Liver (tissue), 3 donors: ENCODE data around the gene ZNF783.

Experiments
- EGR1 ChIP-seq, 2 donors: IDR thresholded peaks; 2 replicates each; pipeline ENCODE4 v1.6.1; 2016 to 2018; ENCODE audit warnings: antibody characterized with exemption in 2 of 2, low read depth in 2 of 2
- FOXA1 ChIP-seq: IDR thresholded peaks from 2 replicates; pipeline ENCODE4 v1.6.1; 2016; ENCODE audit warnings: antibody characterized with exemption
- HNF4G ChIP-seq: IDR thresholded peaks from 2 replicates; pipeline ENCODE4 v1.6.1; 2016; ENCODE audit warnings: antibody characterized with exemption
- JUND ChIP-seq, 2 donors: IDR thresholded peaks; 2 replicates each; pipeline ENCODE4 v1.6.1; 2016; ENCODE audit warnings: antibody characterized with exemption in 2 of 2
- RAD21 ChIP-seq, 2 donors: IDR thresholded peaks; 2 replicates each; pipeline ENCODE4 v1.6.1; 2016; ENCODE audit warnings: antibody characterized with exemption in 2 of 2, mild to moderate bottlenecking in 2 of 2
- RXRA ChIP-seq, 2 donors: IDR thresholded peaks; 2 replicates each; pipeline ENCODE4 v1.6.1; 2017 to 2018; ENCODE audit warnings: antibody characterized with exemption in 2 of 2, mild to moderate bottlenecking in 1 of 2
- SP1 ChIP-seq: IDR thresholded peaks from 2 replicates; pipeline ENCODE4 v1.6.1; 2018; ENCODE audit warnings: antibody characterized with exemption, mild to moderate bottlenecking
- TAF1 ChIP-seq: conservative IDR thresholded peaks from 2 replicates; pipeline ENCODE4 v1.6.1; 2016; ENCODE audit warnings: antibody characterized with exemption, mild to moderate bottlenecking
- YY1 ChIP-seq: IDR thresholded peaks from 2 replicates; pipeline ENCODE4 v1.6.1; 2016; ENCODE audit warnings: antibody characterized with exemption, mild to moderate bottlenecking
- TF ChIP-seq, protein P1 (sequence below): fragments of 150-350 bp; IDR thresholded peaks from 2 replicates; pipeline ENCODE4 v1.5.1; 2017; ENCODE audit warnings: improper control_type of control experiment, low read depth, low read length; ENCODE audit not compliant: missing input control
- TF ChIP-seq, protein P2 (sequence below): IDR thresholded peaks from 2 replicates; pipeline ENCODE4 v1.6.1; 2016; ENCODE audit warnings: antibody characterized with exemption
- TF ChIP-seq, protein P3 (sequence below): IDR thresholded peaks from 2 replicates; pipeline ENCODE4 v1.6.1; 2016; ENCODE audit warnings: antibody characterized with exemption
- TF ChIP-seq, protein P4 (sequence below): IDR thresholded peaks from 2 replicates; pipeline ENCODE4 v1.6.1; 2016; ENCODE audit warnings: antibody characterized with exemption
- TF ChIP-seq, protein P5 (sequence below): IDR thresholded peaks from 2 replicates; pipeline ENCODE4 v1.6.1; 2016; ENCODE audit warnings: antibody characterized with exemption, mild to moderate bottlenecking
- donor health status: healthy.
- donor health status: healthy.

DNA sequence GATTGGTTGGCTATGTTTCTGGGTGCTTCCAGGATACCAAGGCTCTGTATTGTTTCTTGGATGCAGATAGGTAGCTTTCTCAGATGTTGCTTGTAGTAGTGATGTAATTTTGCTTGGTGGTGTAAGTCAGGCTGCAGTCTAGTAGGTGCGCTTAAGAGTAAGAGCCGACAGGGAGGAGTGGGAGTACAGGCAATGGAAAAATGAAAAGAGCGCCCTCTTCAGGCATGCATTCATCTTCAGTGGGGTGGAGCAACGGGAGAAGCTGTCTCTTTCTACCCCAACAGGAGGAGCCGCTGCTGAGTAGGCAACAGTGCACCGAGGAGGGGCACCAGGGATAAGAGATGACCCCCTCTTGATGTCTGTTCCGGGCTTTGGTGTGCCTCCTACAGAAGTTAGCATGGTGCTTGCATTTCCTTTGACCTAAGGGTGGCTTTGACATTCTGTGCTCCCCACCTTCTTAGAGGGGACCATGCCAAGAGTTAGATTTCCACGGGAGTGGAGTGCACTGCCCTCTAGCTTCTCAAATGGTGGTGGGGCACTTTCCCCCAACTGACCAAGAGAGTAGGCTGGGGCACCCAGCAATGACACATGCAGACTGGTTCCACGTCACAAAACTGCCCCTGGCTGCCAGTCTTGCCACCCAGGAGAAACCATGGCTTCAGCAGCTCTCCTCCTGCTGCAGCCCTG lies 56.1 kb downstream of the ZNF783 start:
- TF ChIP-seq, protein P1, sequence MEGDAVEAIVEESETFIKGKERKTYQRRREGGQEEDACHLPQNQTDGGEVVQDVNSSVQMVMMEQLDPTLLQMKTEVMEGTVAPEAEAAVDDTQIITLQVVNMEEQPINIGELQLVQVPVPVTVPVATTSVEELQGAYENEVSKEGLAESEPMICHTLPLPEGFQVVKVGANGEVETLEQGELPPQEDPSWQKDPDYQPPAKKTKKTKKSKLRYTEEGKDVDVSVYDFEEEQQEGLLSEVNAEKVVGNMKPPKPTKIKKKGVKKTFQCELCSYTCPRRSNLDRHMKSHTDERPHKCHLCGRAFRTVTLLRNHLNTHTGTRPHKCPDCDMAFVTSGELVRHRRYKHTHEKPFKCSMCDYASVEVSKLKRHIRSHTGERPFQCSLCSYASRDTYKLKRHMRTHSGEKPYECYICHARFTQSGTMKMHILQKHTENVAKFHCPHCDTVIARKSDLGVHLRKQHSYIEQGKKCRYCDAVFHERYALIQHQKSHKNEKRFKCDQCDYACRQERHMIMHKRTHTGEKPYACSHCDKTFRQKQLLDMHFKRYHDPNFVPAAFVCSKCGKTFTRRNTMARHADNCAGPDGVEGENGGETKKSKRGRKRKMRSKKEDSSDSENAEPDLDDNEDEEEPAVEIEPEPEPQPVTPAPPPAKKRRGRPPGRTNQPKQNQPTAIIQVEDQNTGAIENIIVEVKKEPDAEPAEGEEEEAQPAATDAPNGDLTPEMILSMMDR: no peak
- no peak for TF ChIP-seq JUND (IDR thresholded peaks at IDR 0.05)
- TF ChIP-seq, protein P2, sequence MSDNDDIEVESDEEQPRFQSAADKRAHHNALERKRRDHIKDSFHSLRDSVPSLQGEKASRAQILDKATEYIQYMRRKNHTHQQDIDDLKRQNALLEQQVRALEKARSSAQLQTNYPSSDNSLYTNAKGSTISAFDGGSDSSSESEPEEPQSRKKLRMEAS: no peak
- no peak for TF ChIP-seq FOXA1
- TF ChIP-seq, protein P3, sequence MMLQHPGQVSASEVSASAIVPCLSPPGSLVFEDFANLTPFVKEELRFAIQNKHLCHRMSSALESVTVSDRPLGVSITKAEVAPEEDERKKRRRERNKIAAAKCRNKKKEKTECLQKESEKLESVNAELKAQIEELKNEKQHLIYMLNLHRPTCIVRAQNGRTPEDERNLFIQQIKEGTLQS: no peak
- no peak for TF ChIP-seq YY1
- no peak for TF ChIP-seq HNF4G
- TF ChIP-seq TAF1: no peak
- TF ChIP-seq RAD21 (IDR thresholded peaks at IDR 0.05): no peak
- no peak for TF ChIP-seq RXRA (IDR thresholded peaks at IDR 0.05)
- TF ChIP-seq, protein P4, sequence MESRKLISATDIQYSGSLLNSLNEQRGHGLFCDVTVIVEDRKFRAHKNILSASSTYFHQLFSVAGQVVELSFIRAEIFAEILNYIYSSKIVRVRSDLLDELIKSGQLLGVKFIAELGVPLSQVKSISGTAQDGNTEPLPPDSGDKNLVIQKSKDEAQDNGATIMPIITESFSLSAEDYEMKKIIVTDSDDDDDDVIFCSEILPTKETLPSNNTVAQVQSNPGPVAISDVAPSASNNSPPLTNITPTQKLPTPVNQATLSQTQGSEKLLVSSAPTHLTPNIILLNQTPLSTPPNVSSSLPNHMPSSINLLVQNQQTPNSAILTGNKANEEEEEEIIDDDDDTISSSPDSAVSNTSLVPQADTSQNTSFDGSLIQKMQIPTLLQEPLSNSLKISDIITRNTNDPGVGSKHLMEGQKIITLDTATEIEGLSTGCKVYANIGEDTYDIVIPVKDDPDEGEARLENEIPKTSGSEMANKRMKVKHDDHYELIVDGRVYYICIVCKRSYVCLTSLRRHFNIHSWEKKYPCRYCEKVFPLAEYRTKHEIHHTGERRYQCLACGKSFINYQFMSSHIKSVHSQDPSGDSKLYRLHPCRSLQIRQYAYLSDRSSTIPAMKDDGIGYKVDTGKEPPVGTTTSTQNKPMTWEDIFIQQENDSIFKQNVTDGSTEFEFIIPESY: no peak
- TF ChIP-seq, protein P5, sequence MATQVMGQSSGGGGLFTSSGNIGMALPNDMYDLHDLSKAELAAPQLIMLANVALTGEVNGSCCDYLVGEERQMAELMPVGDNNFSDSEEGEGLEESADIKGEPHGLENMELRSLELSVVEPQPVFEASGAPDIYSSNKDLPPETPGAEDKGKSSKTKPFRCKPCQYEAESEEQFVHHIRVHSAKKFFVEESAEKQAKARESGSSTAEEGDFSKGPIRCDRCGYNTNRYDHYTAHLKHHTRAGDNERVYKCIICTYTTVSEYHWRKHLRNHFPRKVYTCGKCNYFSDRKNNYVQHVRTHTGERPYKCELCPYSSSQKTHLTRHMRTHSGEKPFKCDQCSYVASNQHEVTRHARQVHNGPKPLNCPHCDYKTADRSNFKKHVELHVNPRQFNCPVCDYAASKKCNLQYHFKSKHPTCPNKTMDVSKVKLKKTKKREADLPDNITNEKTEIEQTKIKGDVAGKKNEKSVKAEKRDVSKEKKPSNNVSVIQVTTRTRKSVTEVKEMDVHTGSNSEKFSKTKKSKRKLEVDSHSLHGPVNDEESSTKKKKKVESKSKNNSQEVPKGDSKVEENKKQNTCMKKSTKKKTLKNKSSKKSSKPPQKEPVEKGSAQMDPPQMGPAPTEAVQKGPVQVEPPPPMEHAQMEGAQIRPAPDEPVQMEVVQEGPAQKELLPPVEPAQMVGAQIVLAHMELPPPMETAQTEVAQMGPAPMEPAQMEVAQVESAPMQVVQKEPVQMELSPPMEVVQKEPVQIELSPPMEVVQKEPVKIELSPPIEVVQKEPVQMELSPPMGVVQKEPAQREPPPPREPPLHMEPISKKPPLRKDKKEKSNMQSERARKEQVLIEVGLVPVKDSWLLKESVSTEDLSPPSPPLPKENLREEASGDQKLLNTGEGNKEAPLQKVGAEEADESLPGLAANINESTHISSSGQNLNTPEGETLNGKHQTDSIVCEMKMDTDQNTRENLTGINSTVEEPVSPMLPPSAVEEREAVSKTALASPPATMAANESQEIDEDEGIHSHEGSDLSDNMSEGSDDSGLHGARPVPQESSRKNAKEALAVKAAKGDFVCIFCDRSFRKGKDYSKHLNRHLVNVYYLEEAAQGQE: no peak
- no peak for TF ChIP-seq EGR1 (IDR thresholded peaks at IDR 0.05; ENCODE audit: low read depth in 2 of 2)
- TF ChIP-seq SP1: no peak
